GM18502 (cell line): ENCODE results near the gene NUDCD2.

Source experiments
- ATAC-seq: cut with Tn5 transposase; IDR thresholded peaks from one replicate; pipeline ENCODE4 v1.9.1; 2021; ENCODE audit warnings: mild to moderate bottlenecking; ENCODE audit not compliant: unreplicated experiment, poor library complexity

Gene NUDCD2

DNA sequence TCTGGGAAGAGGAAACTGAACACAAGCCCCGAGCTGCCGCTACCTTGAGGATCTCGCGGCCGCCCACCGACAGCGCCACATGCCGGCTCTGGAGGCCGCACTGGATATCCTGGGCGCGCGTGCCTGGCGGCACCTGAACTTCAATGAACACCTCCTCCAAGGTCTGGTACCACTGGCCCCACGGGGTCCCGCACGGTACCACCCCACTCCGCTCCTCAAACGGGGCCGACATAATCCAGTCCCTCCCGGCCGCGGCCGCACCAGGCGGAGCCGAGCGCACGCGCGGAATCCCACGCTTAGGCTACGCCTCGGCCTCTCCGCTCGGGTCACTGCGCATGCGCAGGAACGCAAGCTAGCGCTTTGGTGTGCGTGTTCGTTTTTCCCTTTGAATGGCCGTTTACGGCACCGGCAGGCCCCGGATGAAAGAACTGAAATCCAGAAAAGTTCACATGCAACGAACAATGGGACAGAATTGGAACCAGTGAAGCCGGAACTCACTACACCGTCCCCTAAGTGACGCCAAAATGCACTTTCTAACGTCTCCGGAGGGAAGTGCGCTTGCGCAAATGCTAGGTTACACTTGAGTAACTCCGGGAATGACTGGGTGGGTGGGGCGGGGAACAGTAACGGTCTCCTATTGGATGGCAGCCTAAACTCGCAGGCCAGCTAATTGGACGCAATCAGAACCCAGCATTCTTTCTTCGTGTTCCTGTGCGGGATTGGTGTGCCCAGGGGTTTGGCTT is at the start of gene NUDCD2:
NUDCD2 (minus strand) TSS at position 284 of the 743 bp plus-strand sequence; CDS start at position 232, 52 bp downstream.
- ATAC-seq = peak; percentile 80

DNA sequence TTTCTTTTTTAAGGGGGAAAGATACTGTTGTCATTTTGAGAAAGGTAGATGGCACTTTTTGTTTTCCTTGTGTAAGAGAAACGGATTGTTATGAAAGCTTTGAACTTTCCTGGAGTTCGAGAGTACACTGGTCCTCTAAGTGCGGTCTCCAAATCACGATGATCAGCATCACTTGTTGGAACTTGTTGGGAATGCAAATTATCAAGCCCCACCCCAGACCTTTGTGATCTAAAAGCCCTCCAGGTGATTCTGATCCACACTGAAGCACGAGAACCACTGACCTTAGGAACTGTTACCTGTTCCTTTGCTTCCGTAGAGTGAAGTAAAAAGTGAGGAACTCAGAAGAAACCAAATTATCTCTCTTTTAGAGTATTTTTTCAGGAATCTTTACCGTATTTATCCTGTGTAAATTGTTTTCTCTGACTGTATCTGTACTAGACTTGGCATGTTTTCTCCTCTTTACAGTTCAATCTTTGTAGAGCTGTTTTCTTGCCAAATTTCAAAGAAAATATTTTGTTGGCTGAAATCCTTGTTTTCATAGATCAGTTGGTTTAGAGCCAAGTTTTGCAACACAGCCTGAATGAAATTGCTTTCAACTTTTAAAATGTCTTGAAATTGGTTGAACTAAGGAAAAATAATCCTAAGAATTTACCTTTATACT is 49.5 kb upstream of the NUDCD2 start:
- no peak for ATAC-seq

GRCh38 chr5:163508753-163509152 is 48.9 kb upstream of the NUDCD2 start:
- no peak for ATAC-seq

DNA sequence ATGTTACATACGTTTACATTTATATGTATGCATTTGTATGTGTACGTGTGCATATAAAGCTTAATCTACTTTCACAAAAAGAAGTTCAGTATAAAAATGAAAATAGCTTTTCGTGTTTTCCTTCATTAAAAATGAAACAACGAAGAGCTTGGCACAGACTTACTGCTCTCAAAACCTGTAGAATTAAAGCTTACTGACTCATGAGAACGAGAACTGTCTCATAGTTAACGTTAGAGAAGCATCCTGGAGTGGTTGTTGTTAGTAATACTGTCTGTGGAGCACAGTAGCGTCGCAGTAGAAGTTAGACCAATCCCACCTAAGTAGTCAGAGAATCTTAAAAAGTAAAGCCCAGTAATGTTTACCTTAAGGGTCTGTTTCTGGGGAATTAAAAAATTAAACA is 46.8 kb upstream of the NUDCD2 start:
- no peak for ATAC-seq

DNA sequence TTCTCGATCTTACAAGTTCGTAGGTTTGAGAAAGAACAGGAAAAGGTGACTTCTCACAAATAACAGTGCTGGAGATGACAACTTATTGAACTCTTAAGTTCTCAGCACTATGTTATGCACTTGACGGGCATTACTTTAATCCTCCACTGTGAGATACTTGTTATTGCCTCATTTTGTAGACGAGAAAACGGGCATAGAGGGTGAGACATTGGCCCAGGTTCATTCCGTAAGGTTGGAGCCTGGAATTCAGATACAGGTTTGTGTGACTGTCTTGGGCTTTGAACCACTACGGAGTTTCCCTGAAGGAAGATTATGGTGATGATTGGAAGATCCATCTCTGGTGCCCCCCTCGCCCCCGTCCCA is 46.2 kb upstream of the NUDCD2 start:
- peak; percentile 18 for ATAC-seq

DNA sequence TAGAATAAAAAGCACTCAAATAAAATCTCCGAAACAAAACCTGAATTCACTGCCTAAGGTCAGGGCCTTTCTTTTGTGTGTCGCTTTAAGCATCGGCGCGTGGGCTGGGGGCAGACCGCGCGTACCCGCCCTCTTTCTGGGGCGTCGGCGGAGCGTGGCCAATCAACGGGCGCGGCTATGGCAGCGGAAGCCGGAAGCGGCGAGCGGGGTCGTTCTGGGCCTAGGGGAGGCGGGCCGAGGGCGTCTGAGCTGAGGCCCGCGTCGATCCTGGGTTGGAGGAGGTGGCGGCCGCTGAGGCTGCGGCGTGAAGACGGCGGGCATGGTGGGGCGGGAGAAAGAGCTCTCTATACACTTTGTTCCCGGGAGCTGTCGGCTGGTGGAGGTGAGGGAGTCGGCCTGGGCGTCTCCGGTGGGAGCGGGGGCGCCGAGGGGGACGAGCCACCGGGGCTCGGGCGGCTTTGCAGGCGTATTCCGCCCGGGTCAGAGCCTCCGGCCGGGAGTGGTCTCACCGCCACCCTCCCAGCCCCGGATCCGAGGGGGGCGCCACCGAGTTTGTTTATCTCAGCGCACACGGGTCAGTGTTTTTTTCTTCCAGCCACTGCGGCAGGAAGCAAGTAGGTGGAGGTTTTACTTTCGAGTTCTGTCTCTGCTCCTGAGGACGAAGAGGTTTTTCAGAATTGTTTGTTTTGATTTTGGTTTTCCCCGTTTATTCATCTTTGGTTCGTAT is 45.6 kb upstream of the NUDCD2 start, which contains the start of gene MAT2B:
MAT2B (plus strand) TSS at position 252 of the 727 bp plus-strand sequence; CDS start at position 320, 68 bp downstream.
- ATAC-seq = peak; percentile 87

DNA sequence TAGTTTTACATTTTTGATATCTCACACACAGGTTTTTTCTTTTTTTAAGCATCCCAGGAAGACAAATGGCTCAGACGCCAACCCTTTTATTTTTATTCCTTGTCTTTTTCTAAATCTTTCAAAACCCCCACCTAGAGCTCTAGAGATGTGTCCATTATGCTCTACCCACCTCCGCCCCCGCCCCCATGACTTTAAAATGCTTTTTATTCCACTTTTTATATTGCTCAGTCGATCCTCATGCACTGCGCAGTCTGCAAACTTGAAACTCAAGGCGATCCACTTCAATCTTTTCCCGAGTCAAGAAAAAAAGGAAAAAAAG is 45.1 kb upstream of the NUDCD2 start:
- peak; percentile 1 for ATAC-seq

DNA sequence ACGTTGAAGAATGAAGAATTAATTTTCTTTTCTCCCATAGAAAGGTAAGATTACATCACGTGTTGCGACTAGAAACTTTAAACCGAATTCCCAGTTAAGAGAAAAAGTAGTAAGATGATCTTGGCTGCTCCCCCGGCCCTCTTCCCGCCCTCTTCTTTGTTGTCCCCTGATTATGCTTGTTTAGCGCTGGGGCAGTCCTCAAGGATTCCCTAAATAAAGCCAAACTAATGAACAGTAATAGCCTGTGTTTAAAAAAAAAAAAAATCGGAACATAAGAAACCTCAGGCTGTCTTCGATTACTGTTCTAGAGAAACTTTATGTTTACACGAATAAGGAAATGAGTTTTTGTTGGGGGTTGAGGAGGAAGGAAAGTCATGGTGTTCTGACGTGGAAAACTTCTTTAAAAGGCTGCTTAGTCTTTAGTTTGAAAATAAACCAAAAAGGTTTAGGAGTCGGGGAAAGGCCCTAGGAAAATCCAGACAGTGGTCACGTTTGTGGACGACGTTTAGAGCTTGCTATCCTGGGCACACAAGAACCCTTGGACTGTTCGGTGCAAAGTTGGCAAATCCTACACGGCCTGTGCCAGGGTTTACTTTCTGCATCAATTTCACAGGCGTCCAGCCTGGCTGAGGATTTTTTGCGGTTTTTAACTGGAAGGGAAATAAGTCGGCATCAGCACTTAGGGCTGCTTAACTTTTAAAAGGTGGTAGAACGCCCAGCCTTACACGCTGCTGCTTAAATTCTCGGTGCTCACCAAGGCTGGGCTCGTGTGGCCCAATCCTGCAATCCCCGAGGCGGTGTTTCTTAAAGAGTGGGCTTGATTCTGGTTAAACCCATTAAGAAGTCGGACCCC is 44.4 kb upstream of the NUDCD2 start:
- ATAC-seq = no peak

DNA sequence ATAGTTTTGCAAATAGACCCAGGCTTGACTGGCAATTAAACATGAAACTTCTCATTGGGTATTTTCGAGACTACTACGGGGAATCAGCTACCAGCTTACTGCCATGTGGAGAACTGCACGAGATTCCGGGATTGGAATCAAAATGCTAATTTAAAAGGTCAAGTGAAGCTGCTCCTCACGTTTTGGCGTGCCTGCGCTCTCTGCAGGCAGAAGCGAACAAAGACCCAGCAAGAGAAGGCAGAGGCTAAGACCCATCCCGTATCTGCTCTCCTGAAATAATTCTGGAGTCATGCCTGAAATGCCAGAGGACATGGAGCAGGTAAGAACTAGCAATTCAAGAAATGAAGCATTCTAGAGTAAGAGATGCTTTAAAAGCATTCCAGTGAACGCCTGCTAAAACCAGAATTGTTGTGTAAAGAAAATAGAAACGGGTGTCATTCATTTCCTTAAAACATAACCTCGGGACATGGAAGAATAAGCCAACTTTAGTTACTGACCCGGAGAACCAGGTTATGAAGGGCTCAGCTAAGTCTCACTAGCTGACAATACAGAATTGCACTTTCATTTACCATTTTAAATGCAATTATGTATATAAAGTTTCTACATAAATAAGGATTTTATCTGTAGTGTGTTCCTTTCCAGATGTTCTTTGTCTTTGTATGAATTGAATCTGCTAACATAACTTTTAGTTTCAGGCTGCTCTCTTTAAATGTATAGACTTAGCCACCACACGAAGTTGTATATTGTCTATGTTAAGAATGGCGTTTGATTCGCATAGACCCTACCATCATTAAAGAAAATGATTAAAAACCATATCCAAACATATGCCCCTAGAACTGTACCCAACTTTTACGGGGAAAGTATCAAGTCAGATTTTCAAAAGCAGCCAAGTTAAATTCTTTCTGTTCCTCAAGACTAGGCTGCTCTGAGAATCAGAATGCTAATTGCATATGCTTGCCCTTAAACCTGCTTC is 43.5 kb upstream of the NUDCD2 start:
- ATAC-seq = peak; percentile 15

- no peak for ATAC-seq
Observed at GRCh38 chr5:163502521-163502920, 42.6 kb upstream of the NUDCD2 start.

- no peak for ATAC-seq
Observed at GRCh38 chr5:163498886-163499285, 39.0 kb upstream of the NUDCD2 start.

DNA sequence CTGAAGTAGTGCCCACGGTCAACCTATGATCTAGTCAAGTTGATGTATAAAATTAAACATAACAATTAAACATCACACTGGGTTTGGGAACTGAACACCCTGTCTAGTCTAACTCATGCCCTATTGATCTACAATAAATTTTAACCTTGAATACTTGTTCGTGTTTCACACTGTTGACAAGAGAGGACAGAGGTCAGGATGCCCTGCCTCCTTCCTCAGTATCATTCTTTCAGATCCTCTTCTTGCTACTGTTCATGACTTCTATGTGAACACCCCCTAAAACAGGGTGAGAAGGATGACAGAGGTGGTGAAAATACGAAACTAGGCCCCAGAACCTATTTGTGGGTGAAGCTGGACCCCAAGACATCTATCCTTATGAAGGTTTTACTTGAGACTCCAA is 37.4 kb upstream of the NUDCD2 start:
- no peak for ATAC-seq

GRCh38 chr5:163496286-163496685 is 36.4 kb upstream of the NUDCD2 start:
- ATAC-seq = no peak

DNA sequence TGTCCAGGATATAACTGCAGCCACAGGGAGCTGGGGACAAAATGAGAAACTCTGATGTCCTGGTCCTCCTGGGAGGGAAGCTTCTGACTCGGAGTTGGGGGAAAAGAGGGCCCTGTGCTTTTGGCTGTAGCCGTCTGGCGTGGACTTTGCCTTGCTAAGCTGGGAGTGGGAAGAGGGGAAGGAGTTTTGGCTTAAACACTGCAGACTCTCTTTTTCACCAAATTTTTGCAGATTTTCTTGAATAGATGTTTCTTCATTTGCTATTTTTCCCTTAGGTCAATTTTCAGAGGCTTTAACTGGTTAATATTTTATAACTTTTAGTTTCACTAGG is 29.8 kb upstream of the NUDCD2 start:
- no peak for ATAC-seq

DNA sequence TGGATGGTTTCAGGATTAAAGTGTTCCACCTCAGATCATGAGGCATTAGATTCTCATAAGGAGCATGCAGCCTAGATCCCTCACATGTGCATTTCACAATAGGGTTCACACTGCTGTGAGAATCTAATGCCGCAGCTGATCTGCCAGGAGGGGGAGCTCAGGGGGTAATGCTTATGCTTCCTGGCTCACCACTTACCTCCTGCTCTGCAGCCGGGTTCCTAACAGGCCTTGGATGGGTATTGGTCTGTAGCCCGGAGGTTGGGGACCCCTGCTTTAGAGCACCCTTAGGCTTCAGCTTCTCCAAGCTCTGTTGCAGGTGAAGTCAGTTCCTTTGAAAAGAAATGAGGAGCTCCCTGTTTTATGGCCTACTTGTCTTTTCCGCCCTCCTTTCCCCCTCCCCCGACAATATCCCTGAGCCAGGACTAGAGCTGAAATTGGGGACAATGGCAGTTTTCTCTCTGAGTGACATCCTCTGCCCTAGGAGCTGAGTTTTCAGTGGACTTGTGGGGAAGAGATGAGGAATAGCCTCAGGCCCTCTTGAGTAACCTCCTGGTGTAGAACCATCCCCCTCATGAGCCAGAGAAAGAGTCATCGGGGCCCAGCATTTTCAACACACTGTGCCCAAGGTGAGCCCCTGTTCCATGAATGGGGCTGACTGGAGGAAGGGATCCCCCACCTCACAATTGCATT is 29.3 kb upstream of the NUDCD2 start:
- peak; percentile 41 for ATAC-seq

- no peak for ATAC-seq
Observed at GRCh38 chr5:163478982-163479271, 19.0 kb upstream of the NUDCD2 start.

DNA sequence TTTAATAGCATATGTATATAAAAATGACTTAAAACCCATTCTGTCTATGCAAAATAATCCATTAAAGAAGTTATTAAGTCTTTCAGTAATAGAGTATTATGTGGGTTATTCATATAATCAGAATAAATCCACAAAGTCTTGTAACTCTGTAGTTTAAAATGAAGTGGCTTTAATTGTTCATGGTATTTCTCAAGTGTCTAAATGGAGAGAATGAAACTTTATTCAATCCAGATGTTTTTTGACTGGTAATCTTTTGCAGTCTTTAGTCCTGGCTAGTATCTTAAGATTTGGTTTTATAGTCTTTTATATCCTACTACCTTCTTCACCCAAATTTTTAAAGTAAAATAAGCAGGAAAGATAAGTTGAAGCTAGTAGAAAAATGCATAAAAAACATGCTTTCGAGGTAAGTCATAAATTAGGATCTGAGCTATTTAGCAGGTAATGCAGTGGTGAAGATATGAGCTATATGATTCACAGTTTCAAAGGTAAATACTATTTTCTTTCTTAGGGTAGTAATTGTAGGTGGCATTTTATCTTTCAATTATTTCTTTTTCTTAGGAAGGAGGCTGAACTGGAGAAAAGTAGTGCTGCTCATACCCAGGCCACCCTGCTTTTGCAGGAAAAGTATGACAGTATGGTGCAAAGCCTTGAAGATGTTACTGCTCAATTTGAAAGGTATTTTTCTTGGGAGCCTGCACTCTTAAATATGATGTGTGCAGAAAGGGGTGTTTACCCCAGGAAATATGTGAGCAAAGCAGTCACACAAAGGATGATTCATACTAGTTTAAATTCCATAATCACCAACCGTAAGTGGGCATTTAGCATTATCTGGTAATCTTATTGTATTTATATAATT is 18.5 kb upstream of the NUDCD2 start:
- ATAC-seq = no peak

GRCh38 chr5:163475411-163475810 is 15.5 kb upstream of the NUDCD2 start:
- ATAC-seq = no peak
